Measurements from ENCODE around the gene QPCTL.
"Not testable (repeated sequence)": the region's sequence is repeated elsewhere in the genome, so short reads cannot be mapped to it uniquely, and the experiment has no call there.

QPCTL gene

GRCh38 chr19:45717983-45718650 is 25.7 kb downstream of the QPCTL start:
- DNase-seq: no peak

- DNase-seq: not testable (repeated sequence)
Observed at GRCh38 chr19:45720065-45720464, 27.6 kb downstream of the QPCTL start.

- DNase-seq: not testable (repeated sequence)
Observed at GRCh38 chr19:45728683-45729082, 36.2 kb downstream of the QPCTL start.

GRCh38 chr19:45729800-45730290 is 37.4 kb downstream of the QPCTL start:
- DNase-seq: peak; percentile 18

GRCh38 chr19:45730368-45731288 is 38.2 kb downstream of the QPCTL start, which contains the start of gene FBXO46:
FBXO46 (minus strand) TSS chr19:45730896; CDS start chr19:45713495, 17,401 bp downstream.
- peak; percentile 98 for DNase-seq

- DNase-seq: no peak
Observed at GRCh38 chr19:45733160-45733810, 40.8 kb downstream of the QPCTL start, which contains the start of gene MEIOSIN. MEIOSIN (plus strand) TSS chr19:45733439; CDS start chr19:45735377, 1,938 bp downstream.

- no peak for DNase-seq
Observed at GRCh38 chr19:45739498-45740439, 47.3 kb downstream of the QPCTL start.

- no peak for DNase-seq
Observed at GRCh38 chr19:45742969-45743368, 50.5 kb downstream of the QPCTL start.

GRCh38 chr19:45745606-45746005 is 53.1 kb downstream of the QPCTL start:
- no peak for DNase-seq

- no peak for DNase-seq
Observed at GRCh38 chr19:45746866-45747265, 54.4 kb downstream of the QPCTL start.

- DNase-seq: no peak
Observed at GRCh38 chr19:45747513-45747912, 55.0 kb downstream of the QPCTL start.

GRCh38 chr19:45751483-45751882 is 59.0 kb downstream of the QPCTL start:
- DNase-seq: not testable (repeated sequence)

- DNase-seq: no peak
Observed at GRCh38 chr19:45752639-45753038, 60.2 kb downstream of the QPCTL start.

- DNase-seq: no peak
Observed at GRCh38 chr19:45753548-45753947, 61.1 kb downstream of the QPCTL start.
